Left ventricle myocardium inferior (tissue), 1 donor: ENCODE data around the gene CCDC50. TPM values are rescaled to one million over a fixed set of nuclear protein-coding genes. Genes with fewer than 3 reads are reported as not detected.

Source experiments
- DNase-seq: peaks from one replicate; pipeline ENCODE4 v3.0.0-alpha.2; 2020
- H3K27ac ChIP-seq: fragments of 200-600 bp; replicated peaks from 2 replicates; pipeline ENCODE4 v1.8.0; 2021
- H3K27me3 ChIP-seq: fragments of 200-600 bp; 2 replicates; pipeline ENCODE4 v1.8.0; 2021; ENCODE audit warnings: low read depth
- H3K36me3 ChIP-seq: fragments of 200-600 bp; 2 replicates; pipeline ENCODE4 v1.8.0; 2021
- H3K4me1 ChIP-seq: fragments of 200-600 bp; 2 replicates; pipeline ENCODE4 v1.8.0; 2021
- H3K4me3 ChIP-seq: fragments of 200-600 bp; 2 replicates; pipeline ENCODE4 v1.8.0; 2021; ENCODE audit warnings: mild to moderate bottlenecking, moderate library complexity
- H3K9me3 ChIP-seq: fragments of 200-600 bp; replicated peaks from 2 replicates; pipeline ENCODE4 v1.8.0; 2021
- intact Hi-C: fragments of 100-400 bp; cut with micrococcal nuclease; formaldehyde crosslinking; loops from one replicate; pipeline ENCODE4 v1.11.0; 2022
- long read RNA-seq: library from polyadenylated mRNA; unstranded; transcript quantifications from one replicate; pipeline ENCODE4 v2.0.0, GENCODE V29; 2021
- total RNA-seq: library from RNA; stranded (reverse); fragmentation: NEBNext Ultra II Directional; extraction: Animal tissue kit (Norgen Biotek cat#: 25700); gene quantifications from one replicate; pipeline ENCODE4 v1.2.1, GENCODE V29; 2021
- TF ChIP-seq, protein P1 (sequence below): fragments of 200-600 bp; IDR thresholded peaks from 2 replicates; pipeline ENCODE4 v1.8.0; 2021; ENCODE audit warnings: antibody characterized with exemption, mild to moderate bottlenecking, borderline replicate concordance
- donor health status: DM: no; HTN: yes; CAD: no; lungs with severe emphysema.

The CCDC50 gene, protein sequence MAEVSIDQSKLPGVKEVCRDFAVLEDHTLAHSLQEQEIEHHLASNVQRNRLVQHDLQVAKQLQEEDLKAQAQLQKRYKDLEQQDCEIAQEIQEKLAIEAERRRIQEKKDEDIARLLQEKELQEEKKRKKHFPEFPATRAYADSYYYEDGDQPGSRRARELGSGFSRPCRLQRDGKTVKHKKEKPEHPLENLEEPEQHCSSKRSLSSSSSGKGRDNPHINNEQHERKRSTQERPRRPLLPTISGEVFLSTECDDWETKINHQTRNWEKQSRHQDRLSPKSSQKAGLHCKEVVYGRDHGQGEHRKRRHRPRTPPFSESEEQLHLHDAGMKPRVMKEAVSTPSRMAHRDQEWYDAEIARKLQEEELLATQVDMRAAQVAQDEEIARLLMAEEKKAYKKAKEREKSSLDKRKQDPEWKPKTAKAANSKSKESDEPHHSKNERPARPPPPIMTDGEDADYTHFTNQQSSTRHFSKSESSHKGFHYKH
- total RNA-seq: 52.1 TPM
- long read RNA-seq, full-length matches to known transcripts: 64 of 76 reads
- long read RNA-seq, partial matches to known transcripts: 4 of 76 reads
- long read RNA-seq, other reads (novel, unspliced or antisense): 8 of 76 reads

DNA sequence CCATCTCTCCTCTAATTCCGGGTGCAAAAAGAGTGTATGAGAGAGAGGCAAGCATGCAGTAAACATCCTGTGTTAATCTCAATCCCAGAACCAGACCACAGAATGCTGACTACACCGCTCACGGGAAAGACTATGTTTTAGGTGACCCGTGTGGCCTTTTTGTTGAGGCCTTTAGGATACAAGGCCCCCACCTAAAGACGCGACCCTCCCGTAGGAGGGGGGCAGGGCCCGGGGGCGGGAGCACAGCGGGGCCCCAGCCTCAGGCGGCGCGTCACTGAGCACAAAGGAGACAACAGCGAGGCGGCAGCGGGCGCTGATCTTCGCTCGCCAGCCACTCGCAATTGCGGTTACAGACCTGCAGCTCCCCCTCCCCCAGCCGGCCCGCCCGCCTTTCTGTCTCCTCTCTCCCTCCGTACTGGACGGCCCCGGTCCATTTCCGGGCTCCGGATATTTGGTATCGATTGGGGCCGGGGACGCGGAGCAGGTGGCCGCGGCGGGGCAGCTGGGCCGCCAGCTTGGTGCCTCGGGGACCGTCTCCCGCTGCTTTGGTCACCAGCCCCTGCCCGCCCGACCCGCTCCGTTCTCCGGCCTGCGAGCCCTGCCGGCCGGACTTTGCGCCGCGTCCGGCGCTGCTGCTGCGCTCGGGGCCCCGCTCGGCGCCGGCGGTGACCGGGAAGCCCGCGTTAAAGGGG lies at the start of gene CCDC50:
Gene CCDC50, plus strand, starts transcription at position 433 of the 692 bp plus-strand sequence. CDS start 281 bp downstream, outside the sequence.
- no peaks in the 10 kb centered on the region for H3K9me3 ChIP-seq
- peak; percentile 91 for DNase-seq
- TF ChIP-seq, protein P1, sequence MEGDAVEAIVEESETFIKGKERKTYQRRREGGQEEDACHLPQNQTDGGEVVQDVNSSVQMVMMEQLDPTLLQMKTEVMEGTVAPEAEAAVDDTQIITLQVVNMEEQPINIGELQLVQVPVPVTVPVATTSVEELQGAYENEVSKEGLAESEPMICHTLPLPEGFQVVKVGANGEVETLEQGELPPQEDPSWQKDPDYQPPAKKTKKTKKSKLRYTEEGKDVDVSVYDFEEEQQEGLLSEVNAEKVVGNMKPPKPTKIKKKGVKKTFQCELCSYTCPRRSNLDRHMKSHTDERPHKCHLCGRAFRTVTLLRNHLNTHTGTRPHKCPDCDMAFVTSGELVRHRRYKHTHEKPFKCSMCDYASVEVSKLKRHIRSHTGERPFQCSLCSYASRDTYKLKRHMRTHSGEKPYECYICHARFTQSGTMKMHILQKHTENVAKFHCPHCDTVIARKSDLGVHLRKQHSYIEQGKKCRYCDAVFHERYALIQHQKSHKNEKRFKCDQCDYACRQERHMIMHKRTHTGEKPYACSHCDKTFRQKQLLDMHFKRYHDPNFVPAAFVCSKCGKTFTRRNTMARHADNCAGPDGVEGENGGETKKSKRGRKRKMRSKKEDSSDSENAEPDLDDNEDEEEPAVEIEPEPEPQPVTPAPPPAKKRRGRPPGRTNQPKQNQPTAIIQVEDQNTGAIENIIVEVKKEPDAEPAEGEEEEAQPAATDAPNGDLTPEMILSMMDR: peak; percentile 17
- peaks cover 58% of the 10 kb centered on the region for H3K4me1 ChIP-seq
- peak within 1 kb of the TSS; percentile 96 for H3K27ac ChIP-seq
- no peaks in the 10 kb centered on the region for H3K36me3 ChIP-seq
- H3K27me3 ChIP-seq: no peaks in the 10 kb centered on the region
- H3K4me3 ChIP-seq: peak within 1 kb of the TSS; percentile 94
- intact Hi-C loops: no loop called here

DNA sequence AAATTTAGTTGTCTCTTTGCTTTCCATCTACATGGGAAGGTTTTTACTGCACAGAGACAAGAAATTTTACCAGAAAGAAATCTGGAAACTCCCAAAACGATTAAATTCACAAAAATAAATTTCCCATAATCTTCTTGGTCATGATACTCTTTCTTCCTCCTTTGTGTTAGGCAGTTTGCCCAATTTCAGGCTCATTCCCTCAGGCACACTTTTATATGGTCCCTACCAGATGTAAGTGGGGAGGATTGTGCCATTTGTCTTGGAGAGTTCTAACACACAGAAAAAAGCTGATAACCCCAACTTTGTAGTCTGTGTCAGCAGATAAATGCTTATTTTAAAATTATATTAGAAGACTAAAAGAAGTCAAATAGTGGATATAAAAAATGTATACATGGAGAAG lies 49.1 kb upstream of the CCDC50 start:
- no peak overlapping the region for H3K27ac ChIP-seq
- TF ChIP-seq, protein P1: no peak
- H3K27me3 ChIP-seq: no peaks in the 10 kb centered on the region
- no peaks in the 10 kb centered on the region for H3K4me1 ChIP-seq
- intact Hi-C loops: no loop called here
- DNase-seq: no peak
- no peaks in the 10 kb centered on the region for H3K9me3 ChIP-seq
- H3K36me3 ChIP-seq: no peaks in the 10 kb centered on the region
- H3K4me3 ChIP-seq: no peak overlapping the region

DNA sequence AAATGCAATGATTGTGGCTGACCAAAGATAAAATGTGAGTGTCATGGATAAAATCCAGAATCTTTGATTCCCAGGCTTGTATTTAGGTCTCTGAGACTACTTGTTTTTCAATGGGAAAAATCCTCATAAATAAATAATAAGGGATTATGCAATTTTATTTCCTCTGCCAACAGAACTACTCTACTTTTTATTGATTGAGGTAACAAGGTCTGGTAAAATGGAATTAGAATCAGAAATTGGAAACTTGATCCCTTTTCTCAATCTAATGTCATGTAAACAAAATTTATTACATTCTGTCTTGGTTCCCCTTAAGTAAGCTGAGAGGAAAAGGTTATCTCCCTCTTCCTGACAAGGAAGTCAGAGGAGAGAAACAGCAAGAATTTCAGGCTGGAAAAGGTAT lies 48.3 kb upstream of the CCDC50 start:
- no peak overlapping the region for H3K4me3 ChIP-seq
- no peak for DNase-seq
- no peak overlapping the region for H3K27ac ChIP-seq
- H3K4me1 ChIP-seq: no peaks in the 10 kb centered on the region
- H3K36me3 ChIP-seq: no peaks in the 10 kb centered on the region
- H3K9me3 ChIP-seq: no peaks in the 10 kb centered on the region
- no peaks in the 10 kb centered on the region for H3K27me3 ChIP-seq
- TF ChIP-seq, protein P1: no peak
- intact Hi-C loops: no loop called here

DNA sequence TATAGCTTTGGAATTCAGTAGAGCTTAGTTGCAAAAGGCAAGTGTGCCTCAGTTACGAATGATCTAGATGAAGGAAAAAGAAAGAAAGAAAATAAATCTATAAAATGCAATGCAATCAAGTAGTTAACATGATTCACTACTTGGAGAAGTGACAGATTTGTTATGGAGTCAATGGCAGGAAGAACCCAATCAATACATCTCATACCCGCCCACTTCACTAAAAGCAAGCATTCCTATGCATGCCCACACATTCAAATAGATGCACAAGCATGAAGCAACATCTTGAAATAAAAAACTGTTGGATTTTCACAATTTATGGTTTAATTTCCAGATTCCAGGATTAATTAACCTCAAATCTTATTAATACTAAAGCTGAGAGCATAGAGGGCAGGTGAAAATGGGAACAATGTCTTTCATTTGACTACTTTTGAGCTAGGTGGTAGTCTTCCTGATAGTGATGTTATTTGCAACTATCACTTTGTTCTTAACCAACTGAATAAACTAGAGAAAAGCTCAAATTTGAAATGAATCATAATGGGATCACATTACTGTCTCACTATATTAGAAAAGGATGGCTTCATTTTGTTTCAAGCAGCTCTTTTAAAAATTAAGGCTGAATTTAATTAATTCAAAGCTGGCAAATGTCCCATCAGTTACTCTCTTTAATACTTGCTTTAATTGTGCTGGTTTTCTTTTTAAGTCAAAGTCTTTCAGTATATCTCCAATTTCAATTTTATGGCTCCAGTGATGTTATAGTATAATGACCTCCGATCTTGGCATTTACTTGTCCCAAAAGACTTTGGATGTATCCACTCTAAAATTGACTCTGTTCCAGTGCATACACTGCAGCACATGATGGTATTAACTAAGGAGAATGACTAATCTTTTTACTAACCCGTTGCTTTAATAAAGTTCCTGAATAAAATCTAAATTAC lies 46.7 kb upstream of the CCDC50 start:
- Histone ChIP-seq H3K4me3 (no peak overlapping the region), H3K4me1 (no peaks in the 10 kb centered on the region), H3K27me3 (no peaks in the 10 kb centered on the region), H3K9me3 (peaks cover 4% of the 10 kb centered on the region), H3K36me3 (no peaks in the 10 kb centered on the region), H3K27ac (no peak overlapping the region)
- no peak for DNase-seq
- intact Hi-C loops: no loop called here
- TF ChIP-seq, protein P1: no peak

DNA sequence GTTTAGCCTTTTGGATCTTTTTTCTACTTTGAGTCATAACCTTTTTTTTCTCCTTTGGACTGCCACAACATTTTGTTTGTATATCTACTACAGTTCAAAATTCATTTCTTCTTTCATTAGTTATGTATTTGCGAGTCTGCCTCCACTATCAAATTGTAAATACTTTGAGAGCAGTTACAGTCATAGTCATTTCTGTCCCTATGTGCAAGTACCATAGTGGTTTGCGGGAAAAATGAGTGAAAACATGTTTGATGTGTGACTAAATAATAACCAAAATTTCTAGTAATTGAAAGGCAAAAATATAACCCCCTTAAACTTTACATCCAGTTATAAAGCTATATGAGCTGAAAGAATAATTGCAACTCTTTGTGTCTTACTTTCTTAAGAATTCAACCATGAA lies 45.8 kb upstream of the CCDC50 start:
- DNase-seq: no peak
- Histone ChIP-seq H3K27me3 (no peaks in the 10 kb centered on the region), H3K4me3 (no peak overlapping the region), H3K36me3 (no peaks in the 10 kb centered on the region), H3K9me3 (peaks cover 7% of the 10 kb centered on the region), H3K27ac (no peak overlapping the region), H3K4me1 (no peaks in the 10 kb centered on the region)
- intact Hi-C loops: no loop called here
- TF ChIP-seq, protein P1: no peak
